H1 (cell line): ENCODE measurements around the gene SNRNP200. TPM values are rescaled to one million over a fixed set of nuclear protein-coding genes. Genes with fewer than 3 reads are reported as not detected.

ENCODE experiments used
- CTCF ChIA-PET: fragments of 300-600 bp; sonication (Branson Sonifier 250); formaldehyde crosslinking; loops from one replicate; lab custom pipeline; 2021; ENCODE audit not compliant: partially characterized antibody; lab: Charles Lee
- POLR2A ChIA-PET: fragments of 300-600 bp; sonication (Branson Sonifier 250); formaldehyde crosslinking; loops from one replicate; lab custom pipeline; 2021; ENCODE audit warnings: inconsistent platforms; ENCODE audit not compliant: partially characterized antibody; lab: Charles Lee
- DNase-seq, 2 experiments: peaks; one replicate each; pipeline versions ENCODE4 v3.0.0 to v3.0.0-alpha.2; 2010 to 2022; ENCODE audit warnings: low spot score in 2 of 2, low read depth in 1 of 2, mixed read lengths in 1 of 2
- FAIRE-seq: peaks from 2 replicates; lab custom pipeline; 2011; peaks lifted over from hg19 to GRCh38; lab: Jason Lieb, UNC
- H2AFZ ChIP-seq: 2 replicates; pipeline ENCODE4 v1.8.1; 2012; ENCODE audit warnings: low read length, inconsistent platforms
- H2AK5ac ChIP-seq: 2 replicates; pipeline ENCODE4 v1.6.1; 2013; ENCODE audit warnings: low read depth, low read length
- H2BK120ac ChIP-seq: replicated peaks from 2 replicates; pipeline ENCODE3; 2013; ENCODE audit warnings: low read depth, low read length, inconsistent platforms
- H2BK12ac ChIP-seq: 2 replicates; pipeline ENCODE4 v1.6.1; 2013; ENCODE audit warnings: low read depth, low read length
- H2BK15ac ChIP-seq: 2 replicates; pipeline ENCODE4 v1.6.1; 2013; ENCODE audit warnings: low read length
- H2BK20ac ChIP-seq: 2 replicates; pipeline ENCODE4 v1.6.1; 2013; ENCODE audit warnings: low read length
- H2BK5ac ChIP-seq: 2 replicates; pipeline ENCODE4 v1.6.1; 2013; ENCODE audit warnings: low read depth, low read length
- H3K14ac ChIP-seq: 2 replicates; pipeline ENCODE4 v1.6.1; 2013; ENCODE audit warnings: inconsistent platforms; ENCODE audit not compliant: insufficient read length
- H3K18ac ChIP-seq: 2 replicates; pipeline ENCODE4 v1.6.1; 2013; ENCODE audit warnings: low read length; ENCODE audit errors: extremely low read depth
- H3K23ac ChIP-seq: 2 replicates; pipeline ENCODE4 v1.6.1; 2013; ENCODE audit warnings: inconsistent platforms; ENCODE audit not compliant: insufficient read length
- H3K23me2 ChIP-seq: 2 replicates; pipeline ENCODE4 v1.6.1; 2013; ENCODE audit warnings: low read depth, low read length
- H3K27ac ChIP-seq: 2 replicates; pipeline ENCODE4 v1.6.1; 2011; ENCODE audit warnings: low read depth, low read length, inconsistent platforms
- H3K27me3 ChIP-seq, 4 experiments: replicated peaks in 1 of 4; 1 replicate in 1 of 4; 2 replicates in 3 of 4; pipeline versions ENCODE4 v1.6.1 to v1.8.1; 2011 to 2013; ENCODE audit warnings: low read length in 3 of 4, mild to moderate bottlenecking in 3 of 4, inconsistent platforms in 2 of 4, mixed read lengths in 2 of 4, moderate library complexity in 1 of 4; ENCODE audit not compliant: control insufficient read depth in 3 of 4, insufficient read depth in 3 of 4; ENCODE audit errors: extremely low read depth in 1 of 4
- H3K36me3 ChIP-seq, 4 experiments: 2 replicates each; pipeline versions ENCODE4 v1.6.1 to v1.8.1; 2011 to 2013; ENCODE audit warnings: mild to moderate bottlenecking in 4 of 4, low read length in 3 of 4, moderate library complexity in 2 of 4, control low read depth in 1 of 4, inconsistent platforms in 1 of 4; ENCODE audit not compliant: insufficient read depth in 4 of 4, control insufficient read depth in 2 of 4
- H3K4ac ChIP-seq: replicated peaks from 2 replicates; pipeline ENCODE3; 2013; ENCODE audit warnings: low read length, low read depth, mixed read lengths, inconsistent platforms; ENCODE audit not compliant: insufficient read length
- H3K4me1 ChIP-seq, 4 experiments: replicated peaks in 1 of 4; 1 replicate in 1 of 4; 2 replicates in 3 of 4; pipeline versions ENCODE4 v1.6.1 to v1.8.1; 2011 to 2013; ENCODE audit warnings: low read length in 3 of 4, inconsistent platforms in 2 of 4, mixed read lengths in 1 of 4; ENCODE audit not compliant: insufficient read depth in 4 of 4, control insufficient read depth in 3 of 4
- H3K4me2 ChIP-seq, 2 experiments: 2 replicates each; pipeline versions ENCODE4 v1.6.1 to v1.8.1; 2011 to 2013; ENCODE audit warnings: low read depth in 2 of 2, low read length in 2 of 2, control low read depth in 1 of 2, inconsistent platforms in 1 of 2, mild to moderate bottlenecking in 1 of 2; ENCODE audit not compliant: insufficient read depth in 1 of 2
- H3K4me3 ChIP-seq, 4 experiments: fragments of 200-600, 300-600 bp in 1 of 4; sonication (generic), shearing (Covaris generic), sonication (Bioruptor Twin) in 1 of 4; 2 replicates each; pipeline versions ENCODE4 v1.5.1 to v1.8.1; 2011 to 2016; ENCODE audit warnings: low read length in 4 of 4, low read depth in 3 of 4, control low read depth in 2 of 4, inconsistent platforms in 2 of 4, mild to moderate bottlenecking in 2 of 4, mixed read lengths in 1 of 4, moderate library complexity in 1 of 4; ENCODE audit not compliant: insufficient read depth in 2 of 4; ENCODE audit errors: extremely low read depth in 1 of 4
- H3K56ac ChIP-seq: replicated peaks from 2 replicates; pipeline ENCODE3; 2013; ENCODE audit warnings: low read depth, mild to moderate bottlenecking, mixed read lengths, low read length, inconsistent platforms; ENCODE audit not compliant: insufficient read length
- H3K79me1 ChIP-seq: 2 replicates; pipeline ENCODE4 v1.6.1; 2013; ENCODE audit warnings: low read depth, low read length, control low read depth
- H3K79me2 ChIP-seq, 2 experiments: 2 replicates each; pipeline versions ENCODE4 v1.6.1 to v1.8.1; 2012 to 2013; ENCODE audit warnings: low read length in 2 of 2, mild to moderate bottlenecking in 2 of 2, inconsistent platforms in 1 of 2; ENCODE audit not compliant: insufficient read depth in 2 of 2, control insufficient read depth in 1 of 2
- H3K9ac ChIP-seq, 4 experiments: replicated peaks in 1 of 4; 1 replicate in 1 of 4; 2 replicates in 3 of 4; pipeline versions ENCODE4 v1.6.1 to v1.8.1; 2011 to 2013; ENCODE audit warnings: low read depth in 3 of 4, low read length in 3 of 4, control low read depth in 2 of 4, mild to moderate bottlenecking in 2 of 4, moderate library complexity in 2 of 4, inconsistent platforms in 1 of 4; ENCODE audit errors: extremely low read depth in 1 of 4
- H3K9me3 ChIP-seq, 2 experiments: 2 replicates each; pipeline versions ENCODE4 v1.6.1 to v1.8.1; 2012 to 2013; ENCODE audit warnings: mild to moderate bottlenecking in 2 of 2, moderate library complexity in 2 of 2, control low read depth in 1 of 2, inconsistent platforms in 1 of 2, low read depth in 1 of 2, low read length in 1 of 2, mixed read lengths in 1 of 2; ENCODE audit not compliant: insufficient read depth in 2 of 2
- H4K20me1 ChIP-seq, 2 experiments: replicated peaks in 1 of 2; 2 replicates each; pipeline versions ENCODE3 to v1.8.1; 2011 to 2013; ENCODE audit warnings: inconsistent platforms in 2 of 2, low read length in 2 of 2, mild to moderate bottlenecking in 1 of 2; ENCODE audit not compliant: insufficient read depth in 2 of 2, control insufficient read depth in 1 of 2
- H4K5ac ChIP-seq: 2 replicates; pipeline ENCODE4 v1.6.1; 2013; ENCODE audit warnings: low read length, low read depth, mixed read lengths, inconsistent platforms; ENCODE audit not compliant: insufficient read length
- H4K8ac ChIP-seq: 2 replicates; pipeline ENCODE4 v1.8.0; 2013; ENCODE audit warnings: mild to moderate bottlenecking, moderate library complexity, low read length, inconsistent platforms; ENCODE audit not compliant: insufficient read depth; ENCODE audit errors: extremely low read depth
- H4K91ac ChIP-seq: replicated peaks from 2 replicates; pipeline ENCODE3; 2013; ENCODE audit warnings: low read length, mixed read lengths, inconsistent platforms; ENCODE audit not compliant: insufficient read length
- CREB1 ChIP-seq: IDR thresholded peaks from 2 replicates; pipeline ENCODE4 v1.6.1; 2012; ENCODE audit warnings: inconsistent platforms
- EGR1 ChIP-seq: IDR thresholded peaks from 2 replicates; pipeline ENCODE4 v1.6.1; 2011; ENCODE audit warnings: low read depth, low read length, borderline replicate concordance
- EP300 ChIP-seq, 2 experiments: IDR thresholded peaks; 1 replicate in 1 of 2; 2 replicates in 1 of 2; pipeline ENCODE4 v1.6.1; 2011 to 2012; ENCODE audit warnings: low read depth in 2 of 2, low read length in 2 of 2, mild to moderate bottlenecking in 2 of 2, borderline replicate concordance in 1 of 2, inconsistent platforms in 1 of 2, moderate library complexity in 1 of 2
- GABPA ChIP-seq: IDR thresholded peaks from 2 replicates; pipeline ENCODE4 v1.6.1; 2011; ENCODE audit warnings: mild to moderate bottlenecking, low read length, moderate library complexity, borderline replicate concordance; ENCODE audit not compliant: insufficient read depth
- JUN ChIP-seq: IDR thresholded peaks from 2 replicates; pipeline ENCODE4 v1.6.1; 2011; ENCODE audit warnings: low read depth, mild to moderate bottlenecking, improper control_type of control experiment, low read length
- KDM1A ChIP-seq: fragments of 200-600, 300-600 bp; sonication (generic); IDR thresholded peaks from 2 replicates; pipeline ENCODE4 v1.7.1; 2016; ENCODE audit warnings: mild to moderate bottlenecking, low read length, borderline replicate concordance
- MAFK ChIP-seq: IDR thresholded peaks from 2 replicates; pipeline ENCODE4 v1.6.1; 2012; ENCODE audit warnings: low read depth, mild to moderate bottlenecking, improper control_type of control experiment, low read length
- POLR2AphosphoS5 ChIP-seq: IDR thresholded peaks from 2 replicates; pipeline ENCODE4 v1.6.1; 2011; ENCODE audit warnings: low read depth, low read length
- RAD21 ChIP-seq, 2 experiments: IDR thresholded peaks in 1 of 2; conservative IDR thresholded peaks in 1 of 2; 2 replicates each; pipeline ENCODE4 v1.6.1; 2011; ENCODE audit warnings: low read depth in 2 of 2, low read length in 2 of 2, improper control_type of control experiment in 1 of 2, inconsistent platforms in 1 of 2, mild to moderate bottlenecking in 1 of 2, moderate library complexity in 1 of 2
- RBBP5 ChIP-seq: IDR thresholded peaks from 2 replicates; pipeline ENCODE4 v1.7.1; 2012; ENCODE audit warnings: low read depth, mild to moderate bottlenecking, inconsistent platforms, low read length, moderate library complexity, borderline replicate concordance
- SP1 ChIP-seq: IDR thresholded peaks from 2 replicates; pipeline ENCODE4 v1.6.1; 2011; ENCODE audit warnings: low read depth, low read length
- SUZ12 ChIP-seq: fragments of 200-600 bp; sonication (generic); IDR thresholded peaks from 2 replicates; pipeline ENCODE4 v1.6.1; 2012; ENCODE audit warnings: mild to moderate bottlenecking, inconsistent platforms, low read length, moderate library complexity, mixed read lengths
- USF2 ChIP-seq: IDR thresholded peaks from 2 replicates; pipeline ENCODE4 v1.6.1; 2011; ENCODE audit warnings: low read length, improper control_type of control experiment
- WGBS, 2 experiments: shearing (Covaris generic) in 1 of 2; methylation state at CpG; one replicate each; pipeline versions ENCODE4 v1.1.6 to v1.1.7; 2013 to 2015; ENCODE audit warnings: low lambda C conversion rate in 2 of 2, mixed read lengths in 2 of 2, inconsistent platforms in 1 of 2, low coverage in 1 of 2, missing lambda C conversion rate in 1 of 2; ENCODE audit not compliant: insufficient replicate concordance in 2 of 2, insufficient coverage in 1 of 2, insufficient read length in 1 of 2; ENCODE audit errors: extremely low coverage in 1 of 2, missing lambda C conversion rate in 1 of 2; 5-methylcytosine and 5-hydroxymethylcytosine counted together
- polyA plus RNA-seq, 7 experiments: library from polyadenylated mRNA; depleted of rRNA in 3 of 7; stranded (reverse) in 5 of 7; unstranded in 2 of 7; fragments of >200 nt in 5 of 7; fragments of 200-250 nt in 2 of 7; gene quantifications; 1 replicate in 5 of 7; 2 replicates in 1 of 7; 4 replicates in 1 of 7; pipeline versions ENCODE4 v1.2.1 to v1.2.3, GENCODE V29; 2011 to 2013; ENCODE audit warnings: missing spikeins in 2 of 7, mixed read lengths in 2 of 7
- total RNA-seq: library from RNA; stranded (reverse); fragmentation: NEBNext Ultra II Directional; extraction: Animal tissue kit (Norgen Biotek cat#: 25700); gene quantifications from 2 replicates; pipeline ENCODE4 v1.2.1, GENCODE V29; 2021

The SNRNP200 gene
- total and polyA plus RNA-seq, 2 of the 8 experiments (the other 6 are each of a cell fraction or from before 2014, with no cell fraction given) = 190 to 289 TPM

GRCh38 chr2:96250188-96250587, 55.2 kb downstream of the SNRNP200 start:
- Histone ChIP-seq H4K5ac (no peak overlapping the region), H3K36me3 (peaks cover 3 to 11% (median 5%) of the 10 kb centered on the region in 4 experiments; a peak in 5 of 8 replicates), H3K9ac (no peak overlapping the region), H3K23ac (no peak overlapping the region), H4K8ac (no peak overlapping the region), H3K4me3 (no peak overlapping the region), H3K9me3 (no peaks in the 10 kb centered on the region), H2BK5ac (no peak overlapping the region), H4K91ac (no peak overlapping the region), H3K27ac (no peak overlapping the region), H3K4me2 (no peak overlapping the region), H2BK120ac (no peak overlapping the region), H2AK5ac (no peak overlapping the region), H2BK20ac (no peak overlapping the region), H3K18ac (no peak overlapping the region), H3K79me1 (peaks cover 2% of the 10 kb centered on the region; the same call in 1 of the 2 replicates), H3K23me2 (no peaks in the 10 kb centered on the region), H3K14ac (no peak overlapping the region), H2BK15ac (no peak overlapping the region), H3K4ac (no peak overlapping the region), H3K79me2 (no peaks in the 10 kb centered on the region), H3K4me1 (no peaks in the 10 kb centered on the region), H3K56ac (no peak overlapping the region), H2BK12ac (peak overlapping the region; percentile 33; the same call in 1 of the 2 replicates), H2AFZ (no peak overlapping the region), H3K27me3 (no peaks in the 10 kb centered on the region), H4K20me1 (peaks cover 1 to 3% of the 10 kb centered on the region in 2 experiments)
- DNase-seq (no peak), FAIRE-seq (no peak)
- ChIA-PET CTCF (interaction anchor here (0.6 to 2.6 kb wide), 6 partner anchors 9 to 106 kb away, joined by 3 to 11 read pairs (median 3); no protein-coding TSS in a partner anchor), POLR2A (interaction anchor here (0.9 to 4.3 kb wide), 6 partner anchors 10 to 257 kb away, joined by 3 to 16 read pairs (median 4); no protein-coding TSS in a partner anchor)
- WGBS, 2 experiments = 82% methylated on average over 6 of the region's 6 CpGs; no CpG with 5 or more reads in 1 of the 2 experiments
- TF ChIP-seq GABPA = no peak
- TF ChIP-seq RBBP5 = no peak
- TF ChIP-seq KDM1A = no peak
- TF ChIP-seq EP300 (IDR thresholded peaks at IDR 0.05; ENCODE audit: borderline replicate concordance in 1 of 2, low read depth in 2 of 2, low read length in 2 of 2) = no peak
- no peak for TF ChIP-seq MAFK
- TF ChIP-seq POLR2AphosphoS5 = no peak
- no peak for TF ChIP-seq RAD21 (IDR thresholded peaks at IDR 0.05 in 1 of 2, conservative IDR thresholded peaks at IDR 0.05 in 1 of 2; ENCODE audit: low read depth in 2 of 2, low read length in 2 of 2)
- no peak for TF ChIP-seq CREB1
- TF ChIP-seq SUZ12 = no peak
- TF ChIP-seq SP1 = no peak
- TF ChIP-seq EGR1 = no peak
- no peak for TF ChIP-seq JUN
- no peak for TF ChIP-seq USF2
